ENCODE data around the gene GPC6.

The GPC6 gene

GRCh38 chr13:94346261-94347019 lies 1119.8 kb downstream of the GPC6 start:
- TF ChIP-seq, protein P1, sequence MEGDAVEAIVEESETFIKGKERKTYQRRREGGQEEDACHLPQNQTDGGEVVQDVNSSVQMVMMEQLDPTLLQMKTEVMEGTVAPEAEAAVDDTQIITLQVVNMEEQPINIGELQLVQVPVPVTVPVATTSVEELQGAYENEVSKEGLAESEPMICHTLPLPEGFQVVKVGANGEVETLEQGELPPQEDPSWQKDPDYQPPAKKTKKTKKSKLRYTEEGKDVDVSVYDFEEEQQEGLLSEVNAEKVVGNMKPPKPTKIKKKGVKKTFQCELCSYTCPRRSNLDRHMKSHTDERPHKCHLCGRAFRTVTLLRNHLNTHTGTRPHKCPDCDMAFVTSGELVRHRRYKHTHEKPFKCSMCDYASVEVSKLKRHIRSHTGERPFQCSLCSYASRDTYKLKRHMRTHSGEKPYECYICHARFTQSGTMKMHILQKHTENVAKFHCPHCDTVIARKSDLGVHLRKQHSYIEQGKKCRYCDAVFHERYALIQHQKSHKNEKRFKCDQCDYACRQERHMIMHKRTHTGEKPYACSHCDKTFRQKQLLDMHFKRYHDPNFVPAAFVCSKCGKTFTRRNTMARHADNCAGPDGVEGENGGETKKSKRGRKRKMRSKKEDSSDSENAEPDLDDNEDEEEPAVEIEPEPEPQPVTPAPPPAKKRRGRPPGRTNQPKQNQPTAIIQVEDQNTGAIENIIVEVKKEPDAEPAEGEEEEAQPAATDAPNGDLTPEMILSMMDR (IDR thresholded peaks at IDR 0.05) = no peak
- no peaks in the 10 kb centered on the region for H3K9me3 Mint-ChIP-seq
- H3K27ac Mint-ChIP-seq = no peak overlapping the region

GRCh38 chr13:94351292-94351990 lies 1124.8 kb downstream of the GPC6 start:
- Mint-ChIP-seq H3K27me3 (ENCODE audit: low read depth, poor library complexity) (peaks cover 5% of the 10 kb centered on the region), H3K4me1 (peaks cover 18% of the 10 kb centered on the region), H3K36me3 (ENCODE audit: low read depth) (peaks cover 15% of the 10 kb centered on the region), H3K27ac (no peak overlapping the region), H3K4me3 (no peak overlapping the region), H3K9me3 (no peaks in the 10 kb centered on the region)
- no peak for DNase-seq
- TF ChIP-seq, protein P1 (IDR thresholded peaks at IDR 0.05) = no peak

More at GRCh38 chr13:94346261-94347019, 1119.8 kb downstream of the GPC6 start:
- H3K4me1 Mint-ChIP-seq = peaks cover 19% of the 10 kb centered on the region
- no peak overlapping the region for H3K4me3 Mint-ChIP-seq
- peaks cover 5% of the 10 kb centered on the region for H3K36me3 Mint-ChIP-seq (ENCODE audit: low read depth)
- H3K27me3 Mint-ChIP-seq (ENCODE audit: low read depth, poor library complexity) = peaks cover 6% of the 10 kb centered on the region
- no peak for DNase-seq

DNA sequence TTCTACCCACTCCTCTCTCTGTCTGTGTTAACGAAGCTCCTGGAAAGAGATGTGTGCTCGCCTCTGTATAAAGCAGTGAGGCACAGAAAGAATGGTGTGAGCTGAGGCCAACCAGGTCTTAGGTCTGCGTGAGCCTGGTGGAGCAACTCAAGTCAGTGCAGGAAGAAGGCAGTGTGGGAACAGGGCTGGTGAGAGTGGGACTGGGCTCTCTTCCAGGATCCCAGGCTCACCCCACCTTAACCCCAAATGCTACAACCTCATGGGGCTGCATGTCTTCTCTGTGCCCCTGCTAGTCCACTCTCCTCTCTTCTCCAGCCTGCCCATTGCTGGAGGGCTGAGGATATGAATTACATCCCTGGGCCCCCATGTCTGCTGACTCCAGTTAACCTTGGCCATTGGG lies 1125.5 kb downstream of the GPC6 start:
- no peaks in the 10 kb centered on the region for H3K9me3 Mint-ChIP-seq
- H3K4me3 Mint-ChIP-seq = no peak overlapping the region
- H3K4me1 Mint-ChIP-seq = peaks cover 18% of the 10 kb centered on the region
- H3K27me3 Mint-ChIP-seq (ENCODE audit: low read depth, poor library complexity) = peaks cover 7% of the 10 kb centered on the region
- TF ChIP-seq, protein P1 (IDR thresholded peaks at IDR 0.05) = no peak
- H3K36me3 Mint-ChIP-seq (ENCODE audit: low read depth) = peaks cover 18% of the 10 kb centered on the region
- no peak for DNase-seq
- H3K27ac Mint-ChIP-seq = no peak overlapping the region

DNA sequence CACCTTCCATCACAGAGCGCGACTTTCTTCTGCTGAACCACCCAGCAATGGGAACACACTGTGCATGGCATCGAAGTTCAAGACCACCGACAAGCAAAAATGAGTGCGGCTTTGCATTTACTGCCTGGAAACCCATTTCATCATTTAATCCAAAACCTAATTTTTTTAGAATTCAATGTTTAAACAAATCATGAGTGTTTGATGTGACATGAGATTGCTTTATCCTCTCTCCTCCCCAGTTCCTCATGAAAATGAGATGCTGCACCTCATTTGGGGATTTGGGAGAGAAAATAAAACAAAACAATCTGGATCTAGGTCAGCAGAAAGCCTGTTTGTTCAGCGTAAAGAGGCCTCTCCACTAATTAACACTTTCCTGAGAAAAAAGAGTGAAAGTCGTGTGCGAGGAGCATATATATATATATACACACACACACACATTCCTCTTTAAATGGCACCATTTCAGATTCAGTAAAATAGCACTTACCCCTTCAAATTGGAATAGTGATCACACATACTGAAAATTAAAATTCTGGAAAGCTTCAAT lies 1126.6 kb downstream of the GPC6 start:
- peaks cover 25% of the 10 kb centered on the region for H3K36me3 Mint-ChIP-seq (ENCODE audit: low read depth)
- TF ChIP-seq, protein P1 (IDR thresholded peaks at IDR 0.05) = no peak
- H3K4me1 Mint-ChIP-seq = peaks cover 18% of the 10 kb centered on the region
- H3K27ac Mint-ChIP-seq = no peak overlapping the region
- H3K9me3 Mint-ChIP-seq = no peaks in the 10 kb centered on the region
- no peak for DNase-seq
- peaks cover 9% of the 10 kb centered on the region for H3K27me3 Mint-ChIP-seq (ENCODE audit: low read depth, poor library complexity)
- H3K4me3 Mint-ChIP-seq = no peak overlapping the region

- no peak for DNase-seq
- H3K36me3 Mint-ChIP-seq (ENCODE audit: low read depth) = peaks cover 10% of the 10 kb centered on the region
- H3K4me1 Mint-ChIP-seq = no peaks in the 10 kb centered on the region
- TF ChIP-seq, protein P1 (IDR thresholded peaks at IDR 0.05) = no peak
- H3K9me3 Mint-ChIP-seq = no peaks in the 10 kb centered on the region
- H3K27ac Mint-ChIP-seq = no peak overlapping the region
- H3K4me3 Mint-ChIP-seq = no peak overlapping the region
- peaks cover 9% of the 10 kb centered on the region for H3K27me3 Mint-ChIP-seq (ENCODE audit: low read depth, poor library complexity)
These were observed 1133.3 kb downstream of the GPC6 start for GRCh38 chr13:94359875-94360274.

Data from nephron progenitor cell (in vitro differentiated cells).